NCI-H1092 (cell line): ENCODE measurements around the gene CCDC107.

Source experiments
- DNase-seq: peaks from one replicate; lab custom pipeline; 2025; lab: John Stamatoyannopoulos, UW

CCDC107 gene

GRCh38 chr9:35661756-35662350 is 3.8 kb downstream of the CCDC107 start:
- DNase-seq = no peak

- no peak for DNase-seq
Measured at GRCh38 chr9:35662437-35662836, 4.3 kb downstream of the CCDC107 start.

- peak; percentile 89 for DNase-seq
Measured at GRCh38 chr9:35664531-35665470, 6.7 kb downstream of the CCDC107 start, which contains the start of gene ARHGEF39. ARHGEF39 (minus strand) TSS chr9:35665195; CDS start chr9:35665169, 26 bp downstream.

GRCh38 chr9:35665471-35665818 is 7.4 kb downstream of the CCDC107 start:
- DNase-seq = no peak

GRCh38 chr9:35666045-35666444 is 8.0 kb downstream of the CCDC107 start:
- DNase-seq = no peak

GRCh38 chr9:35666549-35666948 is 8.5 kb downstream of the CCDC107 start:
- DNase-seq = no peak

GRCh38 chr9:35667939-35668338 is 9.8 kb downstream of the CCDC107 start:
- no peak for DNase-seq

GRCh38 chr9:35669331-35670145 is 11.4 kb downstream of the CCDC107 start:
- no peak for DNase-seq

- DNase-seq = peak; percentile 80
Measured at GRCh38 chr9:35673132-35674024, 15.3 kb downstream of the CCDC107 start, which contains the start of gene CA9. CA9 (plus strand) TSS chr9:35673928; CDS start chr9:35673960, 32 bp downstream.

GRCh38 chr9:35674025-35674361 is 15.9 kb downstream of the CCDC107 start:
- DNase-seq = no peak

GRCh38 chr9:35675204-35675603 is 17.1 kb downstream of the CCDC107 start:
- no peak for DNase-seq

- DNase-seq = no peak
Measured at GRCh38 chr9:35675732-35676392, 17.8 kb downstream of the CCDC107 start.

GRCh38 chr9:35679091-35679490 is 21.0 kb downstream of the CCDC107 start:
- DNase-seq = no peak

GRCh38 chr9:35679766-35680330 is 21.8 kb downstream of the CCDC107 start:
- DNase-seq = no peak

- DNase-seq = no peak
Measured at GRCh38 chr9:35680331-35681105, 22.4 kb downstream of the CCDC107 start.

GRCh38 chr9:35681341-35682002 is 23.4 kb downstream of the CCDC107 start:
- no peak for DNase-seq

GRCh38 chr9:35682051-35682450 is 24.0 kb downstream of the CCDC107 start:
- DNase-seq = no peak

GRCh38 chr9:35682520-35683315 is 24.6 kb downstream of the CCDC107 start:
- no peak for DNase-seq
